NT2/D1 (cell line): ENCODE results near the gene TNP1.

Source experiments
- YY1 ChIP-seq: IDR thresholded peaks from 2 replicates; pipeline ENCODE4 v1.6.1; 2011; ENCODE audit not compliant: insufficient read length, insufficient read depth
- ZNF274 ChIP-seq: IDR thresholded peaks from 2 replicates; pipeline ENCODE4 v1.6.1; 2011; ENCODE audit warnings: mild to moderate bottlenecking, low read depth, low read length

GRCh38 chr2:216873573-216873972 is 13.7 kb upstream of the TNP1 start:
- TF ChIP-seq YY1 (no peak), ZNF274 (no peak)
